GM21447 (cell line): ENCODE data around the gene KNSTRN.

Source experiments
- ATAC-seq: cut with Tn5 transposase; IDR thresholded peaks from one replicate; pipeline ENCODE4 v1.9.1; 2021; ENCODE audit not compliant: unreplicated experiment

KNSTRN gene, protein sequence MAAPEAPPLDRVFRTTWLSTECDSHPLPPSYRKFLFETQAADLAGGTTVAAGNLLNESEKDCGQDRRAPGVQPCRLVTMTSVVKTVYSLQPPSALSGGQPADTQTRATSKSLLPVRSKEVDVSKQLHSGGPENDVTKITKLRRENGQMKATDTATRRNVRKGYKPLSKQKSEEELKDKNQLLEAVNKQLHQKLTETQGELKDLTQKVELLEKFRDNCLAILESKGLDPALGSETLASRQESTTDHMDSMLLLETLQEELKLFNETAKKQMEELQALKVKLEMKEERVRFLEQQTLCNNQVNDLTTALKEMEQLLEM

DNA sequence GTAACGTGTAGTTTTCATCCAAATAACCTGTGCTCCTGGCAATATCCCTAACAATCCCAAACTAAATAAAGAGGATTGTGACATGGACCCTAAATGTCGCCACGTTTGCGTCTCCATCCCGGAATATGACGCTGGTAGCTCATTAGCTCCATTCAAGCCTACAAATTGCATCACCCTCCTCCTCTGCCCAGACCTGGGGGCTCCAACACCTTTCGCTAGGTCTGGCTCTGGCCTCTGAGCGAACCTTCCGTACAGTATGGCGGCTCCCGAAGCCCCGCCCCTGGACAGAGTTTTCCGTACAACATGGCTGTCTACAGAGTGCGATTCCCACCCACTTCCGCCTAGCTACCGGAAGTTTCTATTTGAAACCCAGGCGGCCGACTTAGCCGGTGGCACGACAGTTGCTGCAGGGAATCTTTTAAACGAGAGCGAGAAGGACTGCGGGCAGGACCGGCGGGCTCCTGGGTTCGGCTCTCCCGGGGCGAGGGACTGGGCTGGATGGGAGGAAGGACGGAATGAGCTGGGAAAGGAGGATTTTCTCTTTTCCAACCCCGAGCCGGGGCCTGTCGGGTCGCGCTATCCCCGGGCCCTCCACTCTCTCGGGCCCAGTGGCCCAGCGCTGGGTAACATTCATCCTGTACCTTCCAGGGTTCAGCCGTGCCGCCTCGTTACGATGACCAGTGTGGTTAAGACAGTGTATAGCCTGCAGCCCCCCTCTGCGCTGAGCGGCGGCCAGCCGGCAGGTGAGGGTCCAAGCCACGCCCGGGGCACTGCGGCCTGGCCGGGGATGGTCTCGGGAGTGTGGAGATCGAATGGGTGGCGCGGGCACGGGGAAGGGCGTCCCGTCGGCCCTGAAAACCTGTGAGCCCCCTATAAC, at the start of gene KNSTRN:
Gene KNSTRN, plus strand, starts transcription at position 142 of the 877 bp plus-strand sequence. Its CDS starts 115 bp downstream, at position 257.
- peak; percentile 97 for ATAC-seq

DNA sequence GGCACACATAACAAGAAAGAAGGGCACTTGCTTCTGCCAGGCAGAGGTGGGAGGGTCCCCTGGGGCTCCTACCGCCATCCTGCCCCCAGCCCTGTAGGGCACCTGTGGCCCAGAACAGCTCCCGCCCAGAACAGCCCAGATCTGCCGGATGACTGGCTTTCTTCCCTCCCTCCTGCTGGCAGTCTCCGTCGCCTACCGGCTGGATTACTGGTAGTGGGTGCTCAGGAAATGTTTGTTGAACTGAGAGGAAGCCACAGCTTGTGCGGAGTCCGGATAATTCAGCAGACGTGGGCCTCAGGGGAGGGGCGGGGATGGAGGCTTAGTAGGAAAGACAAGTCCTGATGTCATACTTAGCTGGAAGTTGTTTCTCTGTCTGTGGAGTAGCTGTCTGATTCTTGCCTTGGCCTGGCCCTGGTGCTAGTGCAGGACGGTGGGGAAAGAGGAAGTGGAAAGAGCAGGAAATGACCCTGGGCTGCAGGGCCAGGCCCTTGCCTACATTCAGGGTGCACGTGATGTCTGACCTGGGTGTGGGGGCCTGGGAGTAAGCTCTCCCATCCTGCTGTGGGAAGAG, 48.5 kb upstream of the KNSTRN start:
- ATAC-seq, result no peak

DNA sequence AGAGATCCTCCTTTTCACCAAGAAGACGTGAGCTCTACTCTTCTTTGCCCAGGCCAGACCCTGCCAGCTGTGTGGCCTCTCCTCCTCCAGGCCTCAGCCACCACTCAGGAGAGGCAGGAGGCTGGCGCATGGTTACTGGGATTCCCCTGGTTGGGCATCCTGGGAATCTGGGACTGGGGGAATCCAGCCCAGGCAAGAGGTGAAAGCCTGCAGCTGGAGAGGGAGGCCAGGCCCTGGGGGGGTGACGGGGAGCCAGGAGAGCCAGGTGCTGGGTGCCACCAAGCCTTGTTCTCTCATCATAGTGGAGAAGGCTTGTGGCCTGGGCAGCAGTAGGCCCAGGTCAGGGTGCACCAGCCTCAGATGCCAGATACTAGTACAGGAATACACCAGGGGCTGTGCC, 48.0 kb upstream of the KNSTRN start:
- no peak for ATAC-seq

DNA sequence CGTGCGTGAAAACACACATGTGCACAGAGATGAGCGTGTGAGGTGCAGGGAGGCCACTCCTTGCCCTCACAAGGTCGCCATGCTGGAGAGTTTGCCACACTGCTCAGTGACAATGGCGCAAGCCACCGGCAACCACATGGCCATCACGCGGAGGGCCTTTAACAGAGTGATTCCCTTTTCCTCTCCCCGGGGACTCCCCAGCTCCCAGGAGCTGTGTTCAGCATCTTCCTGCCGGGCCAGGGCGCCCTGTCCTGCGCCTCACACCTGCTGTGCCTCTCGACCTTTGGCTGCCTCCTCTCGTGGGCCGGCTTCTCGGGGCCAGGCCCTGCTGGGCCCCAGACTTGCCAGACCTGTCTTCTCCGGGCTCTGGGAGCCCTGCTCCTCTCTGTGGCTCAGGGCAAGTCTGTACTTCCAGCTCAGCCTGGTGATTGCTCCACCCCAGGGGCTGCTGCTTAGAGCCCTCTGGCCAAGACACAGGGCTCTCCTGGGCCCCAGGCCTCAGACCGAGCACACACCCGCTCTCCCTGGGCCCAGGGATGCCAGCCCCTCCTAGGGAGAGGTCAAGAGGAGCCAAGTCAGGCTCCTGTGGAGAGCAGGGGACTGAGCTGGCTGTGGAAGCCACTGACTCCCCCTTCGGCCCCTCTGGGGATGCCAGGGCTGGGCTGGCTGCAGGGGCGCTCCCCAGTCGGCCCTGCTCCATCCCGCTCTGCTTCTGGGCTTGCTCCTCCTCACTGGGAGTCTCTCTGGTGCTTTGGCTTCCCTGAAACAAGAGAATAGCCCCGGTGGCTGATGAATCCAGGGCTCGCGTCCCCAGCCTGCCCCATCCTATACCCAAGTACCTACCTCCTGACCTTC, 47.4 kb upstream of the KNSTRN start:
- no peak for ATAC-seq

DNA sequence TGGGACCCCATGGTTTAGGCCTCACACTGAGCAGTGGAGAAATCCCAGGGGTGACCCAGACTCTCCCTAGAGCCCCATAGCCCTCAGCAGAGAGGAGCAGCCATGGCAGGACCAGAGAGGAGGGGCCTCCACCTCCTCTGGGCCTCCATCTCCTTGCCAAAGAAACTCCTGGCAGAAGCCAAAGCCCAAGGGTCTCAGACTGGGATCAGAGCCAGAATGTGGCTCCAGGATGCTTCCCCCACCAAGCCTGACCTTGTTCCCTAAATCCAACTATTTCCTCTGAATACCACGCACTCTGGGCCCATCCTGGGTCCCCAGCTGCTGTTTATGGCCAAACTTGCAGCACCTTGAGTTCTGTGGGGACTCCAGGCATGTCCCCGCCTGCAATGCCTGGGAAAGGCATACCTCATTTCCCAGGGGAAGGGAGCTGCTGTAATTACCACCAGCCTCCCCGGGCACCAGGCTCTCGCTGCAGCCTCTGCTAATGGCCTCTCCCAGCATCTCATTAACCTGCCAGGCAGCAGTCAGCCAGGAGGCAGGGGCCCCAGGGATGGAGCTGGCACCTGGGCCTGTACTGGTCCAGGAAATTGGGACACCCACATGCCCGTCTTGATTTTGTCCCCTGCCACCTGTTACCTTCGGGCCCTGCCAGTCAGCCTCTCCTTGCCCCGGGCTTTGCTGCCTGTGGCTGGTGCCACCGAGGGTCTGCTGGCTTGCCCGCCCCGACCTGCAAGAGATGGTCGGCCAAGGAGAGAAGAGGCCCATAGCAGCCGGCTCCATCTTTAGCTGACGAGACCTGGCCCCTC, 46.4 kb upstream of the KNSTRN start:
- no peak for ATAC-seq

DNA sequence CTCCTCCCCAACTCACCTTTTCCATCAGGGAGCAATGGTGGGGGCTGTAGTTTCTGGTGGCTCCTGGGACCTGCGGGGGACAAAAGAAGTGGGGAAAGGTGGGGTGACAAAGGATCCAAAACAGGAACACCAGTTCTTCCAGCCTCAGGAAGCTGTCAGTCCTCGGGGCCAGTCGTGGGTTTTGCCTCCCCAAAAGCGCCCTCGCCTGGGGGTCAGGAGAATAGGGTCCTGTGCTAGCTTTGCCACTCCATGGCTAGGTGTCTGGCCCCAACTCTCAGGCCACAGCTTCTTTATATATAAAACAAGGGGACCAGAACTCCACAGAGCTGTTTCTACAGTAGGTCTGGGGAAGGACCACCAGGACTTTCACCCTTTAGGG, 45.8 kb upstream of the KNSTRN start:
- ATAC-seq, result no peak

DNA sequence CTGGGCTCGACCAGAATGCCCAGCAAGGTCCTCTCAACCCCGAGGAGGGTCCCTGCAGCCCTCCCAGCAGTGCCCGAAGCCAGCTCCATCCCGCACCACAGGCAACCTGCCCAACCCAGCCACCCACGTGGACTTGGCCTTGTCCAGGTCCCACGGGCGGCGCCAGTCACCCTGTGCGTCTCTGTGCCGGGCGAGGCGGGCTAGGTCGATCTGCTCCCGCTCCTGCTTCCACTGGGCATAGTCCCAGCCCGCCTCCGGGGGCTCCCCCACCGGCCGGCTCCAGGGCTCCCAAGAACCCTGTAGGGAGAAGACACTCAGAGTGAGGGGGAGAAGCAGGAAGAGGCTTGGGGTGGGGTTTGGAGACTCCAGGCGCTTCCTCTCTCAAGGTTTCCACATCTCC, 44.9 kb upstream of the KNSTRN start:
- no peak for ATAC-seq

DNA sequence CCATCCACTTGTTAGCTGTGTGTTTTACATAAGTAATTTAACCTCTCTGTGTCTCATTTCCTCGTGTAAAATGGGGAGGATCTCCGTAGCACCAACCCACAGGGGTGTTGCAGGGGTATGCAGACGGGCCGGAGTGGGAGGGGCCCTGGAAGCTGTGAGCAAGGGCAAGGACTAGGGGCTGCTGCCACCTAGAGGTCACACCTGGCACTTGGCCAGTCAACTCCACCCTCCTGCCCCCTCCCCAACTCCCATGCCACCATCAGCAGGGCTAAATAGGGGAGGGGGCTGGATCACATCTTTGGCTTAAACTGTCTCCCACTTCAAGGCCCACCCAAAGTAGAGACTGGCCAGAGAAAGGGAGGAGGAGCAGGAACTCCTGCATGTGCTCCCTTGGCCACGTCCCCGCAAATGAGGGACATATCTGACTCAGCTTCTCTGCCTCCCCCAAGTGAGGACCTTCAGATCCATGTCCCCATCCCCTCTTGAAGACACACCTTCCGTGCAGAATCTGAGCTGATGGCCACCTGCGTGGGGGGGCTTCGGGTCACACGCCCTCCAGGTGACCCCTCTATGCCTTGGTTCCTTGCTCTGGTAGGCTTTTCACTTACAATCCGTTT, 44.4 kb upstream of the KNSTRN start:
- ATAC-seq, result no peak

DNA sequence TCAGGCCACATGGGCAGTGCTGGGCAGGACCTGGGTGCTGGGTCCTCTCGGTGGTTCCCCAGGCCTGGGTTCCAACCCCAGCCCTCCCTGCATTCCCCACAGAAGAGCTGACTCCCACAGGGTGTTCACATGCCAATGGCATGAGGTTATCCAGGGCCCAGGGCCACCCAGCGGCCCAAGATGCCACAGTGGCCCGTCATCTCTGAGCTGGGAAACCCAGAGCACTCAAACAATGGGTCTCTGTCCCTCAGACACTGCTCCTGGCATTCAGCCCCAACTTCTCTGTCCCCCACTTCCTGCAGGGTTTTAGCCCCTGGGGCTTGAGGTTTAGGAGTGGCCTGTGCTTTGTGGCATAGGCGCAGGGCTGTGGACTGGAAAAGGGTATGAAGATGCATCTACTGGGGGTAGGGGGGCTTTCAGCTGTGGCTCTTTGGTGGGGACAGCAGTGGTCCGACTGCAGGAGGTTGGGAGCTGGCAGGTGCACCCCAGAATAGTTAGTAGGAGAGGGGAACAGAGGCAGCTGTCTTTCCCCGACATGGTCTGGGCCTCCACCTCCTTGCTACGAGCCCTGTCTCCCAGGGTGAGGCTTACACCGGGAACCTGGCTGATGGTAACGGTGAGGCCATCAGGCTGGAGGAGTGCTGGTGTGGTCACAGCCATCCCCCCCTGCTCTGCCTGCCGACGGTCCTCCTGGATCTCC, 43.5 kb upstream of the KNSTRN start:
- ATAC-seq, result no peak

DNA sequence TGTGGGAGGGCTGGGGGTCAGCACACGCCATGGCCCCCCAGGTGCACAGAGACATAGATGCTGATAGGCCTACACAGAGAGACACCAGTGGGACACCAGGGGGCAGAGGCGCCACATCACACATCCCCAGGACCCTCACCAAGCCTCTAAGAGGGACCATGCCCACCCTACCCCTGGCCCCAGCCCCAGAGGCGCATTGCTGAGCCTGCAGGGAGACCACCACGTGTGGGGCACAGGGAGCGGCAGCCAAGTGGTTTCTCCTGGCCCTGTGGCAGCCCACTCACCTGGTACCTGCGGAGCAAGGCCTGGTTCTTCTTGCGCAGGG, 42.9 kb upstream of the KNSTRN start:
- no peak for ATAC-seq

DNA sequence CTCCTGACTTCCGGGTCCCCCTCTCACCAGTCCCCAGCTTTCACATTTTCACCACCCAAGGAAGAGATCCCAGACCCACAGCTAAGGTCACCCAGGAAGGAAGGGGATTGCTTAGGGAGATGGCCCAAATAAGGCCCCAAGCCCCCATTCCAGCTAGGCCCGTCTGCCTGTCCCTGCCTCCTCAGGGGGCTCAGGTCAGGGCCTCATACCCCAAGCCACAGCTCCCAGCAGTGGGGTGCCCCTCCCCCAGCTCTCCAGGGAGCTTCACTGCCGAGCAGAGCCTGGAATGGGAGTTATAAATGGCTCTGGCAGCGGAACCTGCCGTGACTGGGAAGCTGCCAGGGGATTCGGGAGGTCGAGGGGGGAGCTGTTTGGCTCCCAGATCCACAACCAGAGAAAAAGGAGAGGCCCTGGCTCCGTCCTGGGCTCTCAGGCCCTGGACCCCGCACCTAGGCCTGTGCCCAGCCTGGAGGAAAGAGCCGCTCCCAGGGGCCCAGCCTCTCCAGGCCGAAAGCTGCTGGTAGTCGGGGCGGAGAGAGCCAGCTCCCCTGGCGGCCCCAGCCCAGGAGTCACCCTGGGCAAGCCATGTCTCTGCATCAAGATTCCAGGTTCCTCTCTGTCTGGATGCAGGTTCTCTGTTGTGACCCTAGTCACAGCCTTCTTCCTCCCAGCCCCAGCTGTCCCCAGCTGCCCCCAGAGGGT, 42.3 kb upstream of the KNSTRN start:
- ATAC-seq, result no peak

DNA sequence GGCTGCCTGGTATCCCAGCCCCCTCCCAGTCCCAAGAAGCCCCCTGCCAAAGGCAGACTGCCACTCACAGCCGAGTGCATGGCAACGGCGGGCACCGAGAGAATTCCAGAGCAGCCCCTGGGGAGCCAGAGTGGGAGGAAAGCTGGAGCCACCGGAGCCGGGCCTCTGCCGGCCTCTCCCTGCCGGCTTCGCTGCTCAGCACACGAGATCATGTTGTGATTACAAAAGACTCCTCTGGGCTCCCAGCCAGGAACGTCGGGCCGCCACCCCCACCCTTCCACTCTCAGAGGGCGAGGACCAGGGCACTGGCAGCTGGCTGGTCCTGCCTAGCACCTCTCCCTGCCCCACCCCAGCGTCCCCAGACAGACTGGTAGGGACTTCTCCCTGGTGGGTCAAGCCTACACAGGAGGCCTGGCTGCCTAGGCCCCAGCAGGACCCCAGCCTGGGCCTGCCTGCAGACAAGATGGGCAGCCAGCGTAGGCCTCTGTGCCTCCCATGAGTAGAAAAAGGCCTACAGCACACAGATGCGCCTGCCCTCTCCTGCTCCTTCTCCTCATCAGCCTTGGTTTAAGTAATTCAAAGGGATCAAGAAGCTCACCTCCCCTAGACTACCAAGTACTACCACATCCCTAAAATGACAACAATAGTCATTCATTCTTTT, 41.7 kb upstream of the KNSTRN start, which contains the start of gene CCDC9B:
Gene CCDC9B, minus strand, starts transcription at position 200 of the 661 bp plus-strand sequence. Its CDS starts 120 bp downstream, at position 80.
- no peak for ATAC-seq

DNA sequence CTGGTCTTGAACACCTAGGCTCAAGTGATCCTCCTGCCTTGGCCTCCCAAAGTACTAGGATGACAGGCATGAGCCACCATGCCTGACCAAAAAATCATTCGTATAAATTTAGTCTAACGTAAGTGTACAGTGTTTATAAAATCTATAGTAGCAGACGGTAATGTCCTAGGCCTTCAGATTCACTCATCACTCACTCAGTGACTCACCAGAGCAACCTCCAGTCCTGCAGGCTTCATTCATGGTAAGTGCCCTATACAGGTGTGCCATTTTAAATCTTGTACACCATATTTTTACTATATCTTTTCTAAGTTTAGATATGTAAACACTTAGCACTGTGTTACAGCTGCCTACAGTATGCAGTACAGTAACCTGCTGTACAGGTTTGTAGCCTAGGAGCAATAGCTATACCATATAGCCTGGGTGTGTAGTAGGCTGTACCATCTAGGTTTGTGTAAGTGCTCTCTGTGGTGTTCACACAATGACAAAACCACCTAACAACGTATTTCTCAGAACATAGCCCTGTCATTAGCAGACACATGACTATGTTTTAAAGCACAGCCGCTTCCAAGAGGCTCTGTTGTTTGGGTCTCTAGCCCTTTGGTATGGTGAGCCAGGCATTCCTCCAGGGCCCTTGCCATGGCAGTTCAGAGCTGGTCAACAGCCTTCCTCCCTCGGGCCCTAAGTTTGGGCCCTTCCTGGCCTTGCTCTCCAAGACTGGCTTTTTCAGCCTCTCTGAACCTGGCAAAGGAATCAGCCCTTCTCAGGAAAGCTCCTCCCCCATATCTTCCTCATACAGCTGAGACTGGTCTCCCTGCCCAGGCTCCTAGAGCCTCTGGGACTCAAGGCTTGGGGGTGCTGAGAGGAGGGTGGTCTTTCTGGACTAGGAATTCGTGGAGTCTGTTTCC, 39.9 kb upstream of the KNSTRN start:
- no peak for ATAC-seq

DNA sequence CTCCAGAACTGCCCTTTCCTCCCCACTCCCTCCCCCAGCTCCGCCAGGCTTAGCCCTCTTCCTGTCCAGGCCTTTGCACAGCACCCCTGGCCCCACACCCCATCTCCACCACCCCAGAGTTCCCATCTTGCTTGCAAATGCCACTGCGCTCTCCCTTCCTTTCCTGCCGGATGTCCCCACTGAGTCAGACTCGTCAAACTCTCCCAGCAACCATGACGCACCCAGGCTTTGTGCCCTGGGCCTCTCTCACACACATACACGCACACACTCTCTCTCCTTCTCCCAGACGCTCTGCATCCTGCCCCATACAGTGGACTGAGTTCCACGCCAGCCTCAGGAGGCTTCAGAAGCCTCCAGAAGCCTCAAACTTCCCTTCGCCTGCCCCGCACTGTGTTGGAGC, 39.0 kb upstream of the KNSTRN start:
- no peak for ATAC-seq

DNA sequence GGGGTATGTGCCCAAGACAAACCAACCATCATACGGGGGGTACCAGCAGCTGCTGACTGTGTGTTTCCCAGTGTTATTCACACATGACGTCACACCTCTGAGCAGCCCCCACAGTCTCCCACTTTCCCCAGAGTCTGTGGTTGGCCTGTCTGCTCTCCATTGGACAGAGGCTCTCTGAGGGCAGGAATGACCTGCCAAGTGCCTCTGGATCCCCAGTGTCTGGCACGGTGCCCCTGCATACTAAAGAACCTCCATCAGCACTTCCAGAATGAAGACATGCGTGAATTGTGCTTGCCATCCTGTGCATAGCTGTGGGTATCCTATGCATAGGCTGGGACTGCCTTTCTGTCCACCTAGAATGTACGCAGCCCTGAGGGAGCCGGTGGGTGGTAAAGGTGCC, 38.3 kb upstream of the KNSTRN start:
- ATAC-seq, result no peak

DNA sequence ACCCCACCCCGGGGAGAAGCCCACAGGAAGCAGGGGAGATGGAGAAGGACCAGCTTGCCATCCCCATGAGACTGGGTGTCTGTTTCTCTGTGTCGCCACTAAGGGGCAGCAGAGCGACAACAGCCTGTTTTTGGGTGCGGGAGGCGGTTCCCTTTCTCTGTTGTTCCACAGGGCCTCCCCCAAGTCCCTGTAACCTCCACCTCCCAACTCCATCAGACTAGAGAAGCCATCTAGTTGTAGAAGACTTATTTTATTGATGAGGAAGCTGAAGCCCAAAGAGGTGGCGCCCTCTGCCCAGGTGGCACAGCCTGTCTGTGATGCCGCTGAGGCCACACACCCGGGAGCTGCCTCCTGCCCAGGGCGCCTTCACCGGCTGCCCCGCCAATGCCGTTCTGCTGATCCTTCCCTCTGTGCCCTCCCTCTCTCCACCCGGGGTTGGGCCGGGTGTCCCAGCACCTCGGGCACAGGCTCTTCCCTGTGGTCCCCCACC, 37.8 kb upstream of the KNSTRN start:
- ATAC-seq, result no peak
